B cell (primary cell): ENCODE data around the gene ELAVL3. TPM values are rescaled to one million over a fixed set of nuclear protein-coding genes. Genes with fewer than 3 reads are reported as not detected.

Experiments used
- ATAC-seq: fragments of 200-7000 bp; cut with Tn5 transposase; one replicate; pipeline ENCODE4 v1.10.0; 2021; ENCODE audit warnings: low read depth, mild to moderate bottlenecking, moderate number of reproducible peaks, moderate library complexity
- CTCF ChIA-PET: fragments of 350-600 bp; sonication (Branson Sonifier 250); formaldehyde crosslinking; loops from one replicate; lab custom pipeline; 2021; ENCODE audit warnings: antibody characterized with exemption, inconsistent platforms; lab: Charles Lee
- POLR2A ChIA-PET: fragments of 350-600 bp; sonication (Branson Sonifier 250); formaldehyde crosslinking; loops from one replicate; lab custom pipeline; 2021; ENCODE audit warnings: antibody characterized with exemption; lab: Charles Lee
- DNase-seq: peaks from one replicate; pipeline ENCODE4 v3.0.0; 2013
- H2AFZ ChIP-seq: 2 replicates; pipeline ENCODE4 v1.6.1; 2012; ENCODE audit warnings: mild to moderate bottlenecking, low read depth, low read length; ENCODE audit not compliant: insufficient read depth, poor library complexity, severe bottlenecking
- H3K27ac ChIP-seq, 2 donors: 1 replicate in 1 of 2; 2 replicates in 1 of 2; pipeline ENCODE4 v1.5.1; 2012 to 2013; ENCODE audit warnings: low read length in 2 of 2, mild to moderate bottlenecking in 2 of 2, moderate library complexity in 1 of 2
- H3K27me3 ChIP-seq, 4 experiments: fragments of 200-600 bp in 1 of 4; sonication (generic) in 1 of 4; replicated peaks in 1 of 4; 1 replicate in 2 of 4; 2 replicates in 2 of 4; pipeline versions ENCODE4 v1.6.1 to v1.7.0; 2013 to 2016; ENCODE audit warnings: low read length in 3 of 4, mild to moderate bottlenecking in 2 of 4, mixed read lengths in 1 of 4, moderate library complexity in 1 of 4; ENCODE audit not compliant: insufficient read depth in 4 of 4, control insufficient read depth in 3 of 4; ENCODE audit errors: control extremely low read depth in 1 of 4
- H3K36me3 ChIP-seq, 2 experiments: replicated peaks in 1 of 2; 1 replicate in 1 of 2; 2 replicates in 1 of 2; pipeline versions ENCODE4 v1.6.1 to v1.7.1; 2013; ENCODE audit warnings: low read length in 1 of 2; ENCODE audit not compliant: insufficient read depth in 2 of 2, control insufficient read depth in 1 of 2; ENCODE audit errors: control extremely low read depth in 1 of 2, extremely low read depth in 1 of 2
- H3K4me1 ChIP-seq, 2 donors: fragments of 200-600 bp in 1 of 2; sonication (generic) in 1 of 2; 1 replicate in 1 of 2; 2 replicates in 1 of 2; pipeline versions ENCODE4 v1.5.1 to v1.6.1; 2013 to 2017; ENCODE audit warnings: low read length in 2 of 2; ENCODE audit not compliant: control insufficient read depth in 2 of 2, insufficient read depth in 2 of 2
- H3K4me2 ChIP-seq: replicated peaks from 2 replicates; pipeline ENCODE3; 2012; ENCODE audit warnings: mild to moderate bottlenecking, low read depth, low read length; ENCODE audit not compliant: poor library complexity, severe bottlenecking
- H3K4me3 ChIP-seq, 5 experiments: fragments of 200-600 bp in 1 of 5; sonication (generic) in 1 of 5; 1 replicate in 3 of 5; 2 replicates in 2 of 5; pipeline versions ENCODE4 v1.5.1 to v1.7.0; 2011 to 2016; ENCODE audit warnings: low read length in 4 of 5, mild to moderate bottlenecking in 4 of 5, low read depth in 2 of 5, control low read depth in 1 of 5, moderate library complexity in 1 of 5; ENCODE audit not compliant: insufficient read depth in 1 of 5; ENCODE audit errors: control extremely low read depth in 1 of 5, extremely low read depth in 1 of 5
- H3K79me2 ChIP-seq: fragments of 200-600 bp; sonication (generic); one replicate; pipeline ENCODE4 v1.6.0; 2016; ENCODE audit warnings: low read length; ENCODE audit not compliant: control insufficient read depth, insufficient read depth
- H3K9ac ChIP-seq: fragments of 200-600 bp; sonication (generic); 2 replicates; pipeline ENCODE4 v1.6.1; 2017; ENCODE audit warnings: mild to moderate bottlenecking, low read length, moderate library complexity
- H3K9me3 ChIP-seq, 3 donors: one replicate each; pipeline versions ENCODE4 v1.6.1 to v1.7.1; 2013; ENCODE audit warnings: low read length in 2 of 3; ENCODE audit not compliant: control insufficient read depth in 2 of 3, insufficient read depth in 1 of 3; ENCODE audit errors: control extremely low read depth in 1 of 3
- H4K20me1 ChIP-seq: 2 replicates; pipeline ENCODE4 v1.6.0; 2012; ENCODE audit warnings: mild to moderate bottlenecking, low read length; ENCODE audit not compliant: insufficient read depth, control insufficient read depth, poor library complexity, severe bottlenecking
- H3K27ac Mint-ChIP-seq: one replicate; pipeline ENCODE4 v1.8.0; 2021; ENCODE audit warnings: mixed read lengths
- H3K27me3 Mint-ChIP-seq: one replicate; pipeline ENCODE4 v1.8.0; 2021; ENCODE audit warnings: mixed read lengths
- H3K4me1 Mint-ChIP-seq: one replicate; pipeline ENCODE4 v1.8.0; 2021; ENCODE audit warnings: mixed read lengths
- H3K4me3 Mint-ChIP-seq: one replicate; pipeline ENCODE4 v1.8.0; 2021; ENCODE audit warnings: mixed read lengths
- H3K9me3 Mint-ChIP-seq: one replicate; pipeline ENCODE4 v1.8.0; 2022; ENCODE audit warnings: mixed read lengths; ENCODE audit not compliant: insufficient read depth
- CTCF ChIP-seq: fragments of 200-600 bp; IDR thresholded peaks from one replicate; pipeline ENCODE4 v1.8.0; 2022; ENCODE audit warnings: antibody characterized with exemption, mild to moderate bottlenecking
- EZH2 ChIP-seq: IDR thresholded peaks from 2 replicates; pipeline ENCODE4 v1.6.1; 2012; ENCODE audit warnings: borderline replicate concordance, low read depth, mild to moderate bottlenecking, moderate library complexity, low read length; ENCODE audit not compliant: insufficient read depth, poor library complexity, severe bottlenecking
- WGBS: methylation state at CpG from one replicate; pipeline ENCODE4 v1.1.5; 2013; ENCODE audit warnings: missing lambda C conversion rate; ENCODE audit not compliant: insufficient coverage; 5-methylcytosine and 5-hydroxymethylcytosine counted together
- intact Hi-C: fragments of 100-400 bp; cut with micrococcal nuclease; formaldehyde crosslinking; loops from one replicate; pipeline ENCODE4 v1.10.0; 2022
- polyA plus RNA-seq: library from polyadenylated mRNA; depleted of rRNA; stranded (reverse); fragments of >200 nt; gene quantifications from 2 replicates; pipeline ENCODE4 v1.2.3, GENCODE V29; 2012
- total RNA-seq, 2 donors: library from RNA; stranded (reverse); fragments of 120-200 nt in 1 of 2; gene quantifications; 1 replicate in 1 of 2; 2 replicates in 1 of 2; pipeline versions ENCODE4 v1.2.3 to v1.2.4, GENCODE V29; 2013 to 2022

ELAVL3 gene
- total and polyA plus RNA-seq, 2 donors (not counting 1 experiment from before 2014, with no cell fraction given): 0.01 TPM; not detected in 1

GRCh38 chr19:11489378-11489777, 8.5 kb upstream of the ELAVL3 start:
- no peaks in the 10 kb centered on the region for H3K9me3 ChIP-seq
- H2AFZ ChIP-seq: no peak overlapping the region
- H3K4me2 ChIP-seq: no peak overlapping the region
- Mint-ChIP-seq H3K4me1 (peaks cover 1% of the 10 kb centered on the region), H3K9me3 (no peaks in the 10 kb centered on the region), H3K27me3 (peaks cover 3% of the 10 kb centered on the region), H3K27ac (no peak overlapping the region), H3K4me3 (no peak overlapping the region)
- CTCF ChIA-PET: no interaction called here
- TF ChIP-seq EZH2 (no peak), CTCF (no peak)
- intact Hi-C loops: no loop called here
- WGBS: 92% methylated on average over 5 of the region's 7 CpGs
- POLR2A ChIA-PET: no interaction called here
- no peaks in the 10 kb centered on the region for H3K27me3 ChIP-seq
- no peak overlapping the region for H3K4me3 ChIP-seq
- H3K79me2 ChIP-seq: no peaks in the 10 kb centered on the region
- ATAC-seq: no peak
- no peak overlapping the region for H3K9ac ChIP-seq
- DNase-seq: no peak
- H4K20me1 ChIP-seq: no peaks in the 10 kb centered on the region
- H3K4me1 ChIP-seq: no peaks in the 10 kb centered on the region
- H3K27ac ChIP-seq: no peak overlapping the region
- peaks cover 0 to 4% of the 10 kb centered on the region in 2 experiments for H3K36me3 ChIP-seq

GRCh38 chr19:11486661-11487503, 6.0 kb upstream of the ELAVL3 start:
- ChIA-PET CTCF (interaction anchor here (1.2 to 1.5 kb wide), 2 partner anchors 106 to 193 kb away, joined by 4 read pairs; no protein-coding TSS in a partner anchor), POLR2A (no interaction called here)
- no peak overlapping the region for H3K9ac ChIP-seq
- H3K27ac Mint-ChIP-seq: no peak overlapping the region
- 96% methylated on average over 45 of the region's 45 CpGs for WGBS
- no peak overlapping the region for H3K4me3 ChIP-seq
- H3K27me3 Mint-ChIP-seq: peaks cover 12% of the 10 kb centered on the region
- no peak overlapping the region for H3K27ac ChIP-seq
- H3K4me2 ChIP-seq: no peak overlapping the region
- peaks cover 0 to 12% (median 7%) of the 10 kb centered on the region in 4 experiments for H3K27me3 ChIP-seq
- no peak for ATAC-seq
- H3K4me3 Mint-ChIP-seq: no peak overlapping the region
- TF ChIP-seq CTCF: no peak
- no peak for TF ChIP-seq EZH2
- peaks cover 0 to 5% of the 10 kb centered on the region in 2 experiments for H3K36me3 ChIP-seq
- peaks cover 11% of the 10 kb centered on the region for H3K4me1 Mint-ChIP-seq
- H3K9me3 ChIP-seq: peaks cover 0 to 10% (median 0%) of the 10 kb centered on the region in 3 donors
- DNase-seq: no peak
- H2AFZ ChIP-seq: no peak overlapping the region
- H3K4me1 ChIP-seq: peaks cover 13 to 14% of the 10 kb centered on the region in 2 donors
- H3K79me2 ChIP-seq: no peaks in the 10 kb centered on the region
- intact Hi-C loops: no loop called here
- H3K9me3 Mint-ChIP-seq: no peaks in the 10 kb centered on the region
- no peaks in the 10 kb centered on the region for H4K20me1 ChIP-seq
